Measurements from ENCODE around the gene FRAT1.

Gene FRAT1

GRCh38 chr10:97367126-97367649, 48.1 kb downstream of the FRAT1 start:
- peaks cover 85% of the 10 kb centered on the region for H3K36me3 ChIP-seq (ENCODE audit: control insufficient read depth, low read length)
- H3K79me2 ChIP-seq (ENCODE audit: control insufficient read depth, low read length): no peaks in the 10 kb centered on the region
- no peaks in the 10 kb centered on the region for H3K27me3 ChIP-seq (ENCODE audit: control insufficient read depth, low read length)
- no peaks in the 10 kb centered on the region for H3K9me3 ChIP-seq (ENCODE audit: control insufficient read depth, insufficient read depth, low read length)
- 0 out of 2 replicates have a peak, but pooled peaks cover 5% of the 10 kb centered on the region for H4K20me1 ChIP-seq (ENCODE audit: control insufficient read depth, insufficient read depth, low read depth, low read length)
- H3K27ac ChIP-seq (ENCODE audit: low read depth, low read length): no peak overlapping the region
- no peak overlapping the region for H3K4me3 ChIP-seq (ENCODE audit: low read length)
- TF ChIP-seq EZH2phosphoT487 (IDR thresholded peaks at IDR 0.05; ENCODE audit: borderline replicate concordance, low read length) (no peak), CTCF (IDR thresholded peaks at IDR 0.05; ENCODE audit: low read depth, low read length, poor library complexity, severe bottlenecking) (no peak)
- H3K4me1 ChIP-seq (ENCODE audit: control insufficient read depth, low read length): peaks cover 26% of the 10 kb centered on the region
- no peaks in the 10 kb centered on the region for H3K9me2 ChIP-seq (replicated peaks; ENCODE audit: control insufficient read depth, low read length)
- H3K4me2 ChIP-seq (ENCODE audit: low read length): no peak overlapping the region
- H3F3A ChIP-seq (ENCODE audit: control insufficient read depth, insufficient read depth): peaks cover 8% of the 10 kb centered on the region
